Tibial nerve (tissue), 3 donors: ENCODE measurements around the gene TGFB1.

ENCODE experiments used
- POLR2A ChIP-seq, 2 donors: fragments of 450-650 bp; IDR thresholded peaks; one replicate each; pipeline ENCODE4 v1.6.1; 2017; ENCODE audit warnings: antibody characterized with exemption in 2 of 2, mild to moderate bottlenecking in 2 of 2, moderate library complexity in 2 of 2
- TF ChIP-seq, protein P1 (sequence below), 5 experiments: fragments of 200-600 bp in 3 of 5; fragments of 450-650 bp in 2 of 5; sonication (generic) in 3 of 5; IDR thresholded peaks; one replicate each; pipeline ENCODE4 v1.5.1; 2016 to 2019; ENCODE audit warnings: antibody characterized with exemption in 5 of 5, mild to moderate bottlenecking in 3 of 5, moderate library complexity in 2 of 5

DNA sequence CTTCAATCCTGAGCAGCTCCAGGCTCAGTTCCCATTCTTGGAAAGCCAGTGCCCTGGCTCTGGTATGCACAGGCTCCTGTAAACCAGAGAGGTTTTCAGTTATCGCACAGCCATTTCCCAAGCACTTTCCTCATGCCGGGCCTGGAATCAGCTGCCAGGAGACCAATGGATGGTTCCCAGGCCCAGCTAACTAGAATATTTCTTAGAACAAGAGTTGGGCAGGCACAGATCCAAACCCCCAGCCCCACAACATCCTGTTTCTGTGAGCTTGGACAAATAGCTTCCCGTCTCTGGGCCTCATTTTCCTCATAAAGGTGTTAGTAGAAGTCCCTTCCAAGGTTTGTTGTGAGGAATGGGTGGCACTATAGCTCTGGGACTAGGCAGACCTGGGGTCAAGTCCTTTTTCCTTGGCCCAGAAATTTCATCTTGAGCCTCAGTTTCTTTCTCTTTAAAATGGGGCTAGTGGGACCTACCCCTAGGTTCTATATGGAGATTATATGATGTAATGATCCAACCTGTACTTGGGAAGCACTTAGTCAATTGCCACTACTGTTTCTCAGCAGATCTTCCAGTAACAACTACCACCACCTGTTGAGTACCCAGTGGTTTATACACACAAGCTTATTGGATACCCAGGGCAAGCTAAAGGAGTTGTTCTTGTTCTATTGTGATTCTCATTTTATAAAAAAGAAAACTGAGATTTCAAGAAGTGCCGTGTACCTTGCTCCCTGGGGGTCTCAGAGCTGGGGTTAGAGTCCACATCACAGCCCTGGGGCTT lies 48.8 kb downstream of the TGFB1 start:
- TF ChIP-seq, protein P1, sequence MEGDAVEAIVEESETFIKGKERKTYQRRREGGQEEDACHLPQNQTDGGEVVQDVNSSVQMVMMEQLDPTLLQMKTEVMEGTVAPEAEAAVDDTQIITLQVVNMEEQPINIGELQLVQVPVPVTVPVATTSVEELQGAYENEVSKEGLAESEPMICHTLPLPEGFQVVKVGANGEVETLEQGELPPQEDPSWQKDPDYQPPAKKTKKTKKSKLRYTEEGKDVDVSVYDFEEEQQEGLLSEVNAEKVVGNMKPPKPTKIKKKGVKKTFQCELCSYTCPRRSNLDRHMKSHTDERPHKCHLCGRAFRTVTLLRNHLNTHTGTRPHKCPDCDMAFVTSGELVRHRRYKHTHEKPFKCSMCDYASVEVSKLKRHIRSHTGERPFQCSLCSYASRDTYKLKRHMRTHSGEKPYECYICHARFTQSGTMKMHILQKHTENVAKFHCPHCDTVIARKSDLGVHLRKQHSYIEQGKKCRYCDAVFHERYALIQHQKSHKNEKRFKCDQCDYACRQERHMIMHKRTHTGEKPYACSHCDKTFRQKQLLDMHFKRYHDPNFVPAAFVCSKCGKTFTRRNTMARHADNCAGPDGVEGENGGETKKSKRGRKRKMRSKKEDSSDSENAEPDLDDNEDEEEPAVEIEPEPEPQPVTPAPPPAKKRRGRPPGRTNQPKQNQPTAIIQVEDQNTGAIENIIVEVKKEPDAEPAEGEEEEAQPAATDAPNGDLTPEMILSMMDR (IDR thresholded peaks at IDR 0.05) = no peak
- no peak for TF ChIP-seq POLR2A (IDR thresholded peaks at IDR 0.05)
